SW 1271 (cell line): ENCODE results near the gene CDH4.

Experiments used
- DNase-seq, 2 experiments: peaks; one replicate each; lab custom pipeline; 2025; lab: John Stamatoyannopoulos, UW

The CDH4 gene

DNA sequence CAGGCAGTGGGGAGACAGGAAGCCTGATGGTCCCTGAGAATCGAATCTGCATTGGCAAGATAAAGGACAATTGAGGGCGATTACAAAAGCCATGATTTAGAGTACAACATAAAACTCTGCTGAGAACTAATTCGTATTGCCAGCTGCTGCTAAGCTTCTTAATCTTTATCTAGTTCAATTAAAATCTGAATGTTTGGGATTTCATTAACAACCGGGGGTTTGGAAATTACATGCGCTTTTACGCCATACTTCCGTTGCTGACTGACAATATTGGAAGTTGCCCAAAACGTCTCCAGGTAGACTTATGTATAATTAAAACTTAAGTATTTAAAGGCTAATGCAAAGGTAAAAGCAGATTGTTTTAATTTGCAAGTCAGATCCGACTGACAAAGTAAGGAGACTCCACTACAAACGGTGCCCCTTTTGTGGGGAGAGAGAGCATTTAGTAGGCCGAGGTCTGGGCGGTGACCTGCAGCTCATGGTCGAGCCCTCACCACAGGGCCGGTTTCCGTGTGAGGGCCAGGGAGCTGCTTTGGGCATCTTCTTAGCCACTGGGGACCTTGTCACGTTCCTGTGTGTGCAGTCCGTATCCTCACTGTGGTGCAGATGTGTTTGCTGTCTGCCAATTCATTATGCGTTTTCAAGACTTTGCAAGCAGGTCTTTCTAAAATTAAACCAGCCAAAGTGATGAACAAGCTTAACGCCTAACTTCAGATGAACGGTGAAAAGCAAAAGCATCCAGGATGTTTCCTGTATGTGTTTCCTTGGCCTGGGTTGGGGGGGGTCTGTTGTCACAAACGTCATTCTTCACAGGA, 49.9 kb downstream of the CDH4 start:
- no peak for DNase-seq

DNA sequence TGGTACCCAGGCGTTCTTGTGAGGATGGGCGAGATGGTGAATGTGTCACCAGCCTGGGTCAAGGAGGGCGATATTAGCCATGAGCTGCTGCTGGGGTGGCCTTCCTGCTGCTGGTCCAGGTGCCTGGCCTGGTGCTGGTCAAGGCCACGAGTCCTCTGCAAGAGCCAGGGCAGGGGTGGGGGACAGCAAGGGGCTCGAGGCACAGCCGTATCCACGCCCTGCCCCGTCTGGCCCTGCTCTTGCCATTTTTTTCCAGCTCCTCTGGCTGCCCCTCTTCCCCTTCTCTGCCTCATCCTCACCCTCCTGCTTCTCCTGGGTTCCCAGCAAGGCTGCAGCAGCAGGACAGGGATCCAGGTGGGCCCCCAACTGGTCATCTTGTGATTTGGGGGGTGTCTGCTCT, 51.2 kb downstream of the CDH4 start:
- no peak for DNase-seq

DNA sequence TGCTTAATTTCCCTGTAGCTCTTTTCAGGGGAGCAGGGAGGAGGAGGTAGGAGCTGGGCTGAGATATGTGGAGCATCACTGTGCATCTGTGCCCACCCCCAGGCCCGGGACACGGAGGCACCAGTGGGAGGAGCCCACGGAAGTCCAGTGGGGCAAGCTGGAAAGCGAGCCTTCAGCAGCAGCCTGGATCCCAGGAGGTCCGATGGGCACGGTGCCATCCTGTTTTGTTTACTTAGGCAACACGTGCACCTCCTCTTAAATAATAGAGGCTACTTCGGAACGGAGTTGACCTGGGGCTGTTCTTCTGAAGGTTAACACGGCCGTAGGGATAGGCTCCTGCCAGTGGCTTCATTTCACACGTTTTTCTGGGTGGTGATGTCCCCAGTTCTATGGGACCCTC, 51.6 kb downstream of the CDH4 start:
- DNase-seq, result no peak

DNA sequence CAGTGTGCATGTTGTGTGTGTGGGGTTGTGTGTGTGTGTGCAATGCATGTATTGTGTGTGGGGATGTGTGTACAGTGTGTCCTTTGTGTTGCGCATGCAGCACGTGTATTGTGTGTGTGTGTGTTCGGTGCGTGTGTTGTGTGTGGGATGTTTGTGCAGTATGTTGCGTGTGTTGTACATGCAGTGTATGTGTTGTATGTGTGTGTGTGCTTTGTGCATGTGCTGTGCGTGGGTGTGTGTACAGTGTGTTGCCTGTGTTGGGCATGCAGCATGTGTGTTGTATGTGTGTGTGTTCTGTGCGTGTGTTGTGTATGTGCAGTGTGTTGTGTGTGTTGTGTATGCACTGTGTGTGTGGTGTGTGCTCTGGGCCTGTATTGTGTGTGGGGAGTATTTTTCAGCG, 52.7 kb downstream of the CDH4 start:
- DNase-seq, result no peak

DNA sequence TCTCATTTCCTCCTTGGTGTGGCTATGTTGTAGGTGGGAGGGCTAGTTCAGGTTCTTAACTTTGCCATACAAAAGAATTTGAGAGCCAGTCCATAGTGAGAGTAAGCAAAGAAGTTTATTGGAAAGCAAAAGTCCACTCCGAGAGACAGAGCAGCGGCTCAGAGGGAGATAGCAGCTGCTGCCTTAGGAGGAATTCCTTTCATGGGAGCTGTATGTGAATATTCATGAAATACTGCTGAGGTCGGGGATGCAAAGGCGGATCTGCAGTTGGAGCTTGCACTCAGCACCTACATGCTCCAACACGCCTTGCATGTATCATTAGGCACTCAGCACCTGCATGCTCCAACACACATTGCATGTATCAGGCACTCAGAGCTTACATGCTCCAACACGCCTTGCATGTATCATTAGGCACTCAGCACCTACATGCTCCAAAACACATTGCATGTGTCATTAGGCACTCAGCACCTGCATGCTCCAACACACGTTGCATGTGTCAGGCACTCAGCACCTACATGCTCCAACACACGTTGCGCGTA, 54.9 kb downstream of the CDH4 start:
- no peak for DNase-seq

DNA sequence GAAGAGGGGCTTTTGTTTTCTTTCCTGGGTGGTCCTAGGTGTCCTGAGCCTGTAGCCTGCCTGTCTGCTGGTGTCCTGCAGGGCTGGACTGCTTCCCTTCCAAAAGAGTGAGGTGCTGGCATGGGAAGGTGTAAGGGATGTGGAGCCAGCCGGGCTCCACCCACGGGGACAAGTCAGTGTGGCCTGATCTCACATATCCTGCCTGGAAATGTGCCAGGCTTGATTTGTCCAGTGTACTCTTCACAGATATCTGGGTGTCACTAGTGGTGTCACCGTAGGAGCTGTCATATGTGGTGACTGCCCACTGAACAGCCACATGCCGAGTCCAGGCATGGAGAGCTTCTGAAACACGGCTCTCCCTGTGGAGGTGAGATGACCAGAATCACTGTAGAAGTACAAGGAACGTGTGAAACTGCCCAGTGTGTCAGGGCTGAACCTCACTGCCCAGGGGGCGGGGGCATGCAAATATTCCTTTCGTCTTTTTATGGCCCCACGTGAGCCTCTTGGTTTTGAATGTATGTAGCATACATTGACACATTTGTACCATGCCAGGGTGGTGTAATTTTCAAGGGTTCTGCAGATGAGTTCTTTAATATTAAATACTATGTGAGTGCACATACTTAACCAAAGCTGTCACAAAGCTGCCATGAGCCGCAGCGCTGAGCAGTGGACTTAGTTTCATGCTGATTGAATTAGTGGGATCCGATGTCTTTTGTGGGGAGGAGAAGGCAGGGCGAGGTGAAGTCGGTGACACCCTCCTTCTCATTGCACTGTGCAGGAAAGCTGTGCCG, 55.8 kb downstream of the CDH4 start:
- DNase-seq, result no peak

DNA sequence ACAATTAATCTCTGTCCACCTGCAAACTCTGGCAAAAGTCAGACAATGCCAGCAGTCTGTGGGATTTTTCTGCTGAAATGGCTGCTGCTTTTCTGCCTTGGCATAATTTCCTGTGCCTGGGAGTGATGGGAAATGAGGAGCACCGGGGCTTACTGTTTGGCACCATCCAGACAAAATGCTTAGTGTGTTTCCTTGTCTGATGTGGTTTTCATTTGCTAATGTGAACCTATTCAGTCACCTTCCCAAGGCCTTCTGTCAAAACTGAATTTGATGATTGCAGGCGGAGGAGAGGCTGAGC, 56.4 kb downstream of the CDH4 start:
- DNase-seq, result no peak

DNA sequence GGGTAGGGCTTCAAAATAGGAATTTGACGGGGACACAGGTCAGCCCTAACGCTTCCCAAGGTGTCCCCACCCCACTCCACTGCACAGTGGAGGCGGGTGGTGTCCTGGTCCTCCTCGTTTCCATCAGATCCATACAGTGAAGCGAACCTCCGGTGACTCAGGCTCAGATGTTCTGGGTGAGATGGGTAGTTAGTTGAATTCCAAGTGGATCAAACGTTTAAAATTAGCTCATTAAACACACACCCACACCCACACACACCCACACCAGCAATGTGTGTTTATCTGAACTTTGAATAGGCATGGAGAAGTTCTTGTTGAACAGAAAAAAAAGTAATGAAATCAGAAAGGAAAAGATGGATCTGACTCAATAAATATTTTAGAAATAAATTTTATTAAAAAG, 58.9 kb downstream of the CDH4 start:
- no peak for DNase-seq

DNA sequence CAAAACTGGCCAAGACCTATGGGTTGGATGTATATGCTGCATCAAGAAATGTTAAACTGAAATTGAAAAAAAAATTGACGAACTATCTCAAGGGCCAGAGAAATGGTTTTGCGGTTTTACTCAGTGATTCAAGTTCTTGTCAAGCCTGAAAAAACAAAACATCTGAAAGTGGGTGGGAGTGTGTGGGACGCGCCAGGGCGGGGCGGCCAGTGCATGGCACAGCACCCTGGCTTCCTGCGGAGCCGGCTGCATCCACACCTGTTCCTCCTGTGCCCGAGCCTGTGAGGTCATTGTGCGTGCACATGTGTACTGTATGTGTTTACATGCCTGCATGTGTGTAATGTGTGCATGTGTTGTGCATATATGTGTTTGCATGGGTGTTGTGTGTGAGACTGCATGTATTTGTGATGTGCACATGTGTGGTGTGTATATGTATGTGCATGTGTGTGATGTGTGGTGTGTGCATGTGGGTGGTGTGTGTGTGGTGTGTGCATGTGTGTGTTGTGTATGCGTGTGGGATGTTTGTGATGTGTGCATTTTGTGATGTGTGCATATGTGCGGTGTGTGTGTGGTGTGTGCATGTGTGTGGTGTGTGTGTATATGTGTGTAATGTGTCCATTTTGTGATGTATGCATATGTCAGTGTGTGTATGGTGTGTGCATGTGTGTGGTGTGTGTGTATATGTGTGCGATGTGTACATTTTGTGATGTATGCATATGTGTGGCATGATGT, 59.8 kb downstream of the CDH4 start:
- no peak for DNase-seq

DNA sequence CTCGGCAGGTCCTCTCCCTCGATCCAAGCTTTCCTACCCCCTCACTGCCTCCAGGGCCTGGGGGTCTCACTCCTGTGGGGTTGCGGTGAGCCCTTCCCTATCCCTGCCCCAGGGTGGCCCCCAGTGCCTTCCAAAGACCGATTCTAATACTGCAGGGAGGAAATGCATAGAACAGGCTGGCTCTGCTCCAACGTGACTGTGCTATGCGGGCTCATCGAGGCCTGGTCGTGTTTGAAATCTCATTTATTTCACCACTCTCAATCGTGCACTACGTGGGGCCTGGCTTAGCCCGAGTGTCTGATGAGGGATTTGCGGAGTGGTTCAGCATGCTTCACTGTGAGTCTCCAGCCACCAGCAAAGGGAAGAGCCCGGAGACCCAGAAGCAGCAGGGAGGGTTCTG, 60.9 kb downstream of the CDH4 start:
- DNase-seq, result no peak

DNA sequence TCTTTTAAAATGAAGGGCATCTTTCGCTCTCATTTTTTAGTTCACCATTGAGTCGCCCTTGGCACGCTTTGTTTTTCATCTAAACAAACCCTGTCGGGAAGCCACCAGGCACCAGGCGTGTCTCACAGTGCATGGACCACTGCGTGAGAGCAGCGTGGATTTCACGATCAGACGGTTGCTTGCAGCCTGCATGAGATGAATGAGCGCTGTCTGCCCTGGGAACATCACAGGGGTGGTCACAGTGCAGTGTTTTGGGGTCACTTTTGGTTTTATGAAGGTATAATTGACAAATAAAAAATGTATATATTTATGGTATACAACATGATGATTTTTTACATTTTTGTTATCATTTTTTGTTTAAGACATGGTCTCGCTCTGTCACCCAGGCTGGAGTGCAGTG, 61.3 kb downstream of the CDH4 start:
- DNase-seq, result no peak

DNA sequence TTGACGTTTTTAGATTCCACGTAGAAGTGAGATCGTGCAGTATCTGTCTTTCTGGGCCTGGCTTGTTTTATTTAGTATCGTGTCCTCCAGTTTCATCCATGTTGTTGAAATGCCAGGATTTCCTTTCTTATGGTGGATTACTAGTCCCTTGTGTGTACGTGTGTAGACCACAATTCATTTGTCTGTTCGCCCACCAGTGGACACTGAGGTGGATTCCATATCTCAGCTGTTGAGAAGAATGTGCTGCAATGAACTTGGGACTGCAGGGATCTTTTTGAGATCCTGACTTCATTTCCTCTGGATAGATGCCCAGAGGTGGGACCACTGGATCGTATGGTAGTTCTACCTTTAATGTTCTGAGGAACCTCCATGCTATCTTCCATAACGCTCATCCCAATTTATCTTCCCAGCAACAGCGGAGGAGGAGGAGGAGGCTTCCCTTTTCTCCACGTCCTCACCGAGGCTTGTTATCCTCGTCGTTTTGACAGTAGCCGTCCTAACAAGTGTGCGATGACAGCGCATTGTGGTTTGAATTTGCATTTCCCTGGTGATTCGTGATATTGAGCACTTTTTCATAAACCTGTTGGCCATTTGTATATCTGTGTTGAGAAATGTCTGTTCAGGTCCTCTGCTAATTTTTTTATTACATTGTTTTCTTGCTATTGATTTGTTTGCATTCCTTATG, 62.4 kb downstream of the CDH4 start:
- no peak for DNase-seq

DNA sequence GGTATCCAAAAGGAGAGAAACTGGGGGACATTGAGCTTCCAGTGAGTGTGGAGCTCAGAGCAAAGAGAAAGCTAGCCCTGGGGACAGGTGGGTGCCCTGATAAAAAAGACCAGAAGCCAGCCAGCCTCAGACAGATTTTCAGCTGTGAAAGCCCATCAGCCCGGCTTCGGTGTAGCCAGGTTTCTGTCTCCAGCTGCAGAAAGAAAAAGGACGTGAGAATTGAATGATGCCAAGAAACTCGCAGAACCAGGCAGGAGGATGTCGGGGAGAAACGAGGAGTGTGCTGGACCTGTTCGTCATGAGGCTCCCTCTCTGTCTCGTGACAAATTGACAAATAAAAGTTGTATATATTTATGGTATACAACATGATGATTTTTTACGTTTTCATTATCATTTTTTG, 63.3 kb downstream of the CDH4 start:
- DNase-seq, result no peak

DNA sequence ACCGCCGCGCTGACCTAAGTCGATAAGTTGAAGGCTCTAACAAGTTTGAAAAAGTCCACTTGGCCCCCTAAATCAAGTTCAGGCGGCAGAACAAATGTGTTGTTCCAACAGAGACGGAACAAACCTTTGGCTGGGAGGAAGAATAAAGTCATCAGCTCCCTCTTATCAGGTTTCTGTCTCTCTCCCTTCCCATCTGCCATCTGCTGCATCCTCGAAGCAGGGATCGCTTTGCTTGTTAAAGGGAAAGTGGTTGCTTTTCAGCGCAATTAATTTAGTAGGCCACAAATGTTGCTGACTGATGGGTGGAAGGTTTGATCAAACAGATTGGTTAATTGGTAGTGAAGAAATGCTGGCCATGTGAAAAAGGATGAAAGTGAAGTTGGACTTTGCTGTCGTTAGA, 64.3 kb downstream of the CDH4 start:
- no peak for DNase-seq

DNA sequence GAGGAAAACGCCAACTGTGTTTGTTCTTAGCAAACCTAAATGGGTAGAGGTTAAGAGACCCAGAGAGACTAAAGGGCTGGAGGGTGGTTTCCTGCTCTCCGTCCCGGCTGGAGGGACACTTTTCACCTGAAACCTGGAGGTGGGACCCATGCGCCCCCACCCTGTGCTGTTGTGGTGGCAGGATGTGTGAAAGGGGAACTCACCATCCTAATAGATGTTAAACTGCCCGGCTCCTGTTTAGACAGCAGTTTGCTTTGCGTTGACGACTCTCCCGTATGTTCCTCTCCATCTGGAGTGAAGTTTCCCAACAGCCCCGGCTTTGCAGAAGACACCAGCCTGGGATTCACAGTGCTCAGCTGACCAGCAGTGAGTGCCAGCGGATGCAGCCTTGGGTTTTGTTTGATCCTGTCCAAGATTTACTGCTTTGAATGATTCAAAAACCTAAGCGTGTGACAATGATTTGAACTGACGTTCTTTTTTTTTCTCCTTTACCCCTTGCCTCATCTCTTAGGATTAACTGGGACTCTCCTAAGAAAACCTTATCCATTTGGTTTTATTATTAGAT, 66.0 kb downstream of the CDH4 start:
- no peak for DNase-seq

DNA sequence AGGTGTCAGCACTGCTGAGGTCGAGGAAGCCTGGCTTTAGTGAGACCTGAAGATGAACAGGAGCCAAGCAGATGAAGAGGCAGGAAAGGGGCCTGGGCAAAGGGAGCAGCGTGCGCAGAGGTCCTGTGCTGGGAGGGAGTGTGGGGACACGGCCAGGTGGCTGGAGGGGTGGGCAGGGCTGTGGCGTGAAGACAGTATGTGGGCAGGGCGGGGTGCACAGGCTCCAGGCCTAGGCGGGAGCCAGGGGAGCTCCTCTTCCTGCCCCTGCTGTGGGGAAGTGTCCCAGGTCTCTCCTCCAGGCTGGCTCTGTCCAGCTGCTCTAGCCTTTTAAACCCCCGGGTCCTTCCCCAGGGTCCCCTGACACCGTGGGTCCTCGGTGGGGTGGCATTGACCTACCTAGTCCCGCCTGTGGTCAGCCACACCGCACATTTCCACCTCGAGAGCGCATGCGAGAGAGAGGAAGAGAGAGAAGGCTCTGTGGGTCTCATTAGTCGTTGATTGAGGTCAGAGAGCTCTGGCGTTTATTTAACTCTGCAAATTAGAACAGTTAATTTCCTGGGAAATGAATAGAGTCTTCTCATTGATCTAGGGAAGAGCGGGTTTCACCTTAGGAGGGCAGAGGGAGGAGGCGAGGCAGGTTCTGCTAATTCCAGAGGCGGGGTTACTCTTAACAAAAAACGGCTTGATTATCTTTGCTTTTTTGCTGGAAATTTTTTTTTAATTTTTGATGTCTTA, 68.8 kb downstream of the CDH4 start:
- DNase-seq, result no peak

DNA sequence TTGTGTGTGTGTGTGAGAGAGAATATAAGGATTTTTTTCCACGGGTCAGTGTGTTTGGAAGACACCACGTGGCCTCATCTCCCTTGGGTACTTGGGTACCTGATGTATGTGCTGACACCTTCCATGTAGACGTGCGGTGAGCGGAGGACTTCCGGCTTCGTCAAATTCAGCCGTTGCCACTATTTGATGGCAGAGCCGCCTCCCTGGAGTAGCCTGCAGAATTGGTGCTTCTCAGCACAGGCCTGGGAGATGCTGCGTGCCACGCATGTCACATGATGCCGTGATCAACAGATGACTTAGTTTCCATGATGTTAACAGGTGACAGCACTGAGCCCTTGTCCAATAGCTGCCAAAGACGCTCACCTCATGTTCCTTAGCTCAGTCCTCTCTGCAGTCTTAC, 69.4 kb downstream of the CDH4 start:
- no peak for DNase-seq

DNA sequence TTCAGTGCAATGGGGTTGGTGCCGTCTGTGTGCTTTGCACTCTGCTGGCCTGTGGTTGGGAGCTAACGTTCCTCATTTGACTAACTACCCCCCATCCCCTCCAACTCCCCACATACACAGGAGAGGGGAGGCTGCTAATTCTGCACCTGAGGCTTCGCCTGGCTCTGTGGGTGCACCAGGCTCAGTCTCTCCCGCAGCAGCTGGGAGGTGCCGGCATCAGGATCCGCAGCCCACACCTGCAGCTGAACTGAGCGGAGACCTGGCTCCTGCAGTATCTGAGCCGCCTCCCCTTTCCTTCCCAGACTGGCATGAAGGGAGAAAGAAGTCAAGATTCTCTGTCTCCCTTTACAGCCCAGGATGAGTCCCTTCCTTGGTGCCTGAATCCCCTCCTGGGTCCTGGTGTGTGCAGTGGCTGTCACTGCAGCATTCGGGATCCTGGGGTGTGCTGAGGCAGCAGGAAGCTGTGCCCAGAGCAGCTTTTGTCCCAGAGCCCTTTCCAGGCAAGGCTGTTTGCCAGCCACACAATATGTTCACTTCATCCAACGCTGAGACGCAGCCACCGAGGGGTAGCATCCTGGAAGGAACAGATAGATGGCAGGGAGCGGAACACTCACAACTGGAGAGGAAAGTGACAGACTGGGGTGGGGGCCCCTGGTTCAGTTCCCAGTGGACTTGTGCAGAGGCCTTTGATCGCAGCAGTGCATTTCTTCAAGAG, 70.2 kb downstream of the CDH4 start:
- DNase-seq, result no peak

DNA sequence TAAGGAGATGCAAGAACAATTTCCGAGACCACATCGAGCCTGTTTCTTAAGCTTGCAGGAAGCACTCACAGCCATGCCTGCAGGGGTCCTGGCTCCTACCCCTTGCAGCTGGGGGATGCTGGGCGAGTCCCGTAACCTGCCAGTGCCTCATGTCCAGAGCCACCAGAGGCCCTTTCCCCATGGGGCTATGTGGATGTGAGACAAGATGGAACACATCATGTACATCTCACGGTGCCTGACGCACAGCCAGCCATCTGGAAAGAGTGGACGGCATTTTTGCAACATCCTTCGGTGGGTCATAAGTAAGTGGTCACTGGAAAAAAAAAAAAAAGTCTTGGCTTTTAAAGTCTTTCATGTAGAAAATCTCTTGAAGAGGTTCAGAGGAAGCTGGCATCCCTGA, 72.8 kb downstream of the CDH4 start:
- no peak for DNase-seq

DNA sequence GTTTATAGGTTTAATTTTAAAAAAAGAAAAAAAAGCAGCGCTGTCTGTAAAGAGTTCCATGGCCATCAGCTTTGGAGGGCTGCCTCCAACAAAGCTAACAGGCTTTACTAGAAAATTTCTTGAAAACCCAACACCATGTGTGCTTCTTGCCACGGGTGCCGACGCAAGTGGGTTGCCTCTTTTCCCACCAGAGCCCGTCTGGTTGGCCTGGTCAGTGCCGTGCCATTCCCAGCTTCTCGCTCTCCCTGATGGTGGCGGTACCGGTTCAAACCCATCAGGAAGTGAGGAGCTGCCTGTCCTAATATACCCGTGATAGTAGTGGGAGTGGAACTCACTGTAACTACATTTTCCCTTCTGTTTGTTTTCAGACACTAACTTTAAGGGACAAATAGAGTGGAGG, 73.7 kb downstream of the CDH4 start:
- DNase-seq, result no peak
